OCI-LY3 (cell line): ENCODE data around the gene DNAJB9.
"Not testable (repeated sequence)": the region's sequence is repeated elsewhere in the genome, so short reads cannot be mapped to it uniquely, and the experiment has no call there.

Experiments used
- H2AFZ ChIP-seq: fragments of 200-600, 300-600 bp; shearing (Covaris generic); 2 replicates; pipeline ENCODE4 v1.6.0; 2014; ENCODE audit warnings: antibody characterized with exemption, low read depth, low read length
- H3K27ac ChIP-seq: fragments of 200-600, 300-600 bp; sonication (generic); 2 replicates; pipeline ENCODE4 v1.5.1; 2014; ENCODE audit warnings: mild to moderate bottlenecking, low read length, moderate library complexity, mixed read lengths
- H3K27me3 ChIP-seq: fragments of 200-600, 300-600 bp; sonication (generic); 2 replicates; pipeline ENCODE4 v1.6.1; 2014; ENCODE audit warnings: low read depth, low read length, mixed read lengths
- H3K36me3 ChIP-seq: fragments of 200-600, 300-600 bp; sonication (generic); replicated peaks from 2 replicates; pipeline ENCODE3; 2014; ENCODE audit warnings: low read depth, low read length, mixed read lengths
- H3K4me1 ChIP-seq: fragments of 300-600, 200-600 bp; sonication (generic); 2 replicates; pipeline ENCODE4 v1.6.1; 2014; ENCODE audit warnings: low read length, mixed read lengths
- H3K4me2 ChIP-seq: fragments of 200-600, 300-600 bp; sonication (generic); 2 replicates; pipeline ENCODE4 v1.6.1; 2014; ENCODE audit warnings: low read length, mixed read lengths
- H3K4me3 ChIP-seq: fragments of 300-600, 200-600 bp; sonication (generic); 2 replicates; pipeline ENCODE4 v1.5.1; 2014; ENCODE audit warnings: antibody characterized with exemption, mild to moderate bottlenecking, low read length, moderate library complexity
- H3K79me2 ChIP-seq: fragments of 300-600, 200-600 bp; shearing (Covaris generic); 2 replicates; pipeline ENCODE4 v1.6.1; 2014; ENCODE audit warnings: mild to moderate bottlenecking, low read length, mixed read lengths
- H3K9ac ChIP-seq: fragments of 300-600, 200-600 bp; shearing (Covaris generic); 2 replicates; pipeline ENCODE4 v1.6.0; 2014; ENCODE audit warnings: mild to moderate bottlenecking, low read length, moderate library complexity
- H3K9me3 ChIP-seq: fragments of 200-600, 300-600 bp; shearing (Covaris generic); 2 replicates; pipeline ENCODE4 v1.6.1; 2014; ENCODE audit warnings: low read length, mixed read lengths; ENCODE audit not compliant: insufficient read depth
- H4K20me1 ChIP-seq: fragments of 200-600, 300-600 bp; sonication (generic); 2 replicates; pipeline ENCODE4 v1.6.1; 2016; ENCODE audit warnings: low read length, mixed read lengths; ENCODE audit not compliant: insufficient read depth
- CTCF ChIP-seq: fragments of 200-600, 300-600 bp; sonication (generic); IDR thresholded peaks from 2 replicates; pipeline ENCODE4 v1.5.1; 2014; ENCODE audit warnings: antibody characterized with exemption, low read length, low read depth
- EZH2phosphoT487 ChIP-seq: fragments of 200-600 bp; shearing (Covaris generic); IDR thresholded peaks from 2 replicates; pipeline ENCODE4 v1.6.1; 2018; ENCODE audit warnings: antibody characterized with exemption, mixed run types, low read depth

The DNAJB9 gene

GRCh38 chr7:108533712-108534111 lies 36.0 kb upstream of the DNAJB9 start:
- no peak overlapping the region for H3K4me2 ChIP-seq
- no peaks in the 10 kb centered on the region for H4K20me1 ChIP-seq
- H2AFZ ChIP-seq, result no peak overlapping the region
- TF ChIP-seq EZH2phosphoT487 (no peak), CTCF (no peak)
- H3K27me3 ChIP-seq, result no peaks in the 10 kb centered on the region
- no peaks in the 10 kb centered on the region for H3K36me3 ChIP-seq
- H3K4me3 ChIP-seq, result no peak overlapping the region
- no peak overlapping the region for H3K9ac ChIP-seq
- H3K9me3 ChIP-seq, result no peaks in the 10 kb centered on the region
- H3K79me2 ChIP-seq, result no peaks in the 10 kb centered on the region
- no peak overlapping the region for H3K27ac ChIP-seq
- no peaks in the 10 kb centered on the region for H3K4me1 ChIP-seq

GRCh38 chr7:108535257-108535656 lies 34.4 kb upstream of the DNAJB9 start:
- H3K36me3 ChIP-seq, result no peaks in the 10 kb centered on the region
- H3K4me2 ChIP-seq, result no peak overlapping the region
- no peaks in the 10 kb centered on the region for H3K27me3 ChIP-seq
- no peaks in the 10 kb centered on the region for H4K20me1 ChIP-seq
- H3K79me2 ChIP-seq, result no peaks in the 10 kb centered on the region
- H3K9me3 ChIP-seq, result no peaks in the 10 kb centered on the region
- H3K4me3 ChIP-seq, result no peak overlapping the region
- no peak overlapping the region for H2AFZ ChIP-seq
- no peaks in the 10 kb centered on the region for H3K4me1 ChIP-seq
- TF ChIP-seq EZH2phosphoT487 (no peak), CTCF (no peak)
- no peak overlapping the region for H3K9ac ChIP-seq
- H3K27ac ChIP-seq, result no peak overlapping the region

- Histone ChIP-seq H3K27me3 (no peaks in the 10 kb centered on the region), H3K27ac (no peak overlapping the region), H3K79me2 (no peaks in the 10 kb centered on the region), H3K4me2 (no peak overlapping the region), H3K4me1 (no peaks in the 10 kb centered on the region), H3K4me3 (no peak overlapping the region), H3K9ac (no peak overlapping the region), H3K9me3 (no peaks in the 10 kb centered on the region), H4K20me1 (no peaks in the 10 kb centered on the region), H3K36me3 (no peaks in the 10 kb centered on the region), H2AFZ (no peak overlapping the region)
- TF ChIP-seq CTCF (no peak), EZH2phosphoT487 (no peak)
These were observed 33.9 kb upstream of the DNAJB9 start for GRCh38 chr7:108535744-108536143.

- TF ChIP-seq CTCF, result no peak
- no peak for TF ChIP-seq EZH2phosphoT487
- Histone ChIP-seq H3K36me3 (no peaks in the 10 kb centered on the region), H3K79me2 (no peaks in the 10 kb centered on the region), H3K9ac (no peak overlapping the region), H2AFZ (no peak overlapping the region), H3K27ac (no peak overlapping the region), H3K27me3 (no peaks in the 10 kb centered on the region), H3K4me2 (no peak overlapping the region), H3K4me1 (no peaks in the 10 kb centered on the region), H3K4me3 (no peak overlapping the region), H3K9me3 (no peaks in the 10 kb centered on the region), H4K20me1 (no peaks in the 10 kb centered on the region)
These were observed 32.4 kb upstream of the DNAJB9 start for GRCh38 chr7:108537229-108537628.

- not testable (repeated sequence) for H3K4me1 ChIP-seq, H3K27ac ChIP-seq, H3K9ac ChIP-seq, H4K20me1 ChIP-seq, H2AFZ ChIP-seq, H3K27me3 ChIP-seq, H3K9me3 ChIP-seq, H3K79me2 ChIP-seq, H3K4me2 ChIP-seq, H3K4me3 ChIP-seq, H3K36me3 ChIP-seq
These were observed 31.4 kb upstream of the DNAJB9 start for GRCh38 chr7:108538236-108538635.

- H3K9ac ChIP-seq, H2AFZ ChIP-seq, H4K20me1 ChIP-seq, H3K9me3 ChIP-seq, H3K4me3 ChIP-seq, H3K79me2 ChIP-seq, H3K4me1 ChIP-seq, H3K27ac ChIP-seq, H3K4me2 ChIP-seq, H3K27me3 ChIP-seq, H3K36me3 ChIP-seq: not testable (repeated sequence)
These were observed 31.0 kb upstream of the DNAJB9 start for GRCh38 chr7:108538685-108539084.
